Neuronal stem cell (in vitro differentiated cells): ENCODE results near the gene CRTAP.

Experiments used
- DNase-seq: peaks from one replicate; pipeline ENCODE4 v3.0.0-alpha.2; 2013; ENCODE audit warnings: low spot score
- H2AFZ ChIP-seq: one replicate; pipeline ENCODE4 v1.6.1; 2013; ENCODE audit warnings: mild to moderate bottlenecking, low read length, inconsistent platforms
- H2AK5ac ChIP-seq: 2 replicates; pipeline ENCODE4 v1.6.1; 2013; ENCODE audit warnings: low read depth, mild to moderate bottlenecking, inconsistent platforms, low read length, moderate library complexity, mixed read lengths
- H2BK120ac ChIP-seq: 2 replicates; pipeline ENCODE4 v1.6.1; 2013; ENCODE audit warnings: low read depth, mild to moderate bottlenecking, inconsistent platforms, low read length, moderate library complexity, mixed read lengths
- H2BK12ac ChIP-seq: one replicate; pipeline ENCODE4 v1.6.1; 2013; ENCODE audit warnings: low read length, inconsistent platforms
- H2BK15ac ChIP-seq: 2 replicates; pipeline ENCODE4 v1.6.1; 2013; ENCODE audit warnings: mild to moderate bottlenecking, low read length, inconsistent platforms, mixed read lengths
- H2BK5ac ChIP-seq: one replicate; pipeline ENCODE4 v1.6.1; 2013; ENCODE audit warnings: inconsistent platforms, mild to moderate bottlenecking, low read length, moderate library complexity
- H3K14ac ChIP-seq: one replicate; pipeline ENCODE4 v1.6.1; 2013; ENCODE audit warnings: low read length, inconsistent platforms
- H3K18ac ChIP-seq: 2 replicates; pipeline ENCODE4 v1.6.1; 2013; ENCODE audit warnings: low read length, inconsistent platforms
- H3K23ac ChIP-seq: 2 replicates; pipeline ENCODE4 v1.6.1; 2013; ENCODE audit warnings: low read depth, mild to moderate bottlenecking, mixed read lengths, low read length, inconsistent platforms; ENCODE audit not compliant: poor library complexity
- H3K27ac ChIP-seq: replicated peaks from 3 replicates; pipeline ENCODE4 v1.5.1; 2013; ENCODE audit warnings: low read length, inconsistent platforms
- H3K27me3 ChIP-seq, 3 experiments: 2 replicates each; pipeline ENCODE4 v1.6.1; 2013; ENCODE audit warnings: low read length in 3 of 3, mild to moderate bottlenecking in 2 of 3, inconsistent platforms in 1 of 3, low read depth in 1 of 3, mixed read lengths in 1 of 3, moderate library complexity in 1 of 3; ENCODE audit not compliant: control insufficient read depth in 3 of 3, insufficient read depth in 3 of 3
- H3K36me3 ChIP-seq, 2 donors: replicated peaks in 1 of 2; 2 replicates each; pipeline ENCODE4 v1.6.1; 2013; ENCODE audit warnings: low read length in 2 of 2; ENCODE audit not compliant: control insufficient read depth in 2 of 2, insufficient read depth in 2 of 2
- H3K4ac ChIP-seq: 2 replicates; pipeline ENCODE4 v1.6.1; 2013; ENCODE audit warnings: inconsistent platforms, mild to moderate bottlenecking, low read length, moderate library complexity
- H3K4me1 ChIP-seq, 2 donors: 1 replicate in 1 of 2; 2 replicates in 1 of 2; pipeline ENCODE4 v1.6.1; 2013; ENCODE audit warnings: low read length in 2 of 2, low read depth in 1 of 2; ENCODE audit not compliant: control insufficient read depth in 2 of 2, insufficient read depth in 1 of 2
- H3K4me2 ChIP-seq: one replicate; pipeline ENCODE4 v1.6.1; 2013; ENCODE audit warnings: mild to moderate bottlenecking, low read length, inconsistent platforms; ENCODE audit not compliant: insufficient read depth, poor library complexity, severe bottlenecking
- H3K4me3 ChIP-seq, 2 donors: 2 replicates each; pipeline ENCODE4 v1.5.1; 2013; ENCODE audit warnings: low read length in 2 of 2, mild to moderate bottlenecking in 2 of 2, inconsistent platforms in 1 of 2, moderate library complexity in 1 of 2
- H3K79me1 ChIP-seq: one replicate; pipeline ENCODE4 v1.6.1; 2013; ENCODE audit warnings: low read depth, mild to moderate bottlenecking, inconsistent platforms, low read length, moderate library complexity
- H3K9ac ChIP-seq: one replicate; pipeline ENCODE4 v1.6.1; 2013; ENCODE audit warnings: mild to moderate bottlenecking, low read depth, low read length, inconsistent platforms; ENCODE audit not compliant: poor library complexity
- H3K9me3 ChIP-seq, 2 donors: replicated peaks in 1 of 2; 2 replicates each; pipeline versions ENCODE3 to v1.6.1; 2013; ENCODE audit warnings: low read length in 2 of 2, mild to moderate bottlenecking in 2 of 2, inconsistent platforms in 1 of 2, low read depth in 1 of 2, mixed read lengths in 1 of 2, moderate library complexity in 1 of 2; ENCODE audit not compliant: control insufficient read depth in 2 of 2, insufficient read depth in 1 of 2
- H4K8ac ChIP-seq: one replicate; pipeline ENCODE4 v1.6.1; 2013; ENCODE audit warnings: low read depth, mild to moderate bottlenecking, inconsistent platforms, low read length, moderate library complexity
- H4K91ac ChIP-seq: one replicate; pipeline ENCODE4 v1.6.1; 2013; ENCODE audit warnings: low read length, low read depth, mild to moderate bottlenecking, inconsistent platforms; ENCODE audit not compliant: poor library complexity
- WGBS, 2 donors: extraction: QIAGEN DNeasy Blood & Tissue Kit; methylation state at CpG; one replicate each; pipeline ENCODE4 v1.1.7; 2013; ENCODE audit warnings: missing lambda C conversion rate in 2 of 2, mixed read lengths in 1 of 2; ENCODE audit not compliant: insufficient read length in 2 of 2, insufficient replicate concordance in 1 of 2; ENCODE audit errors: extremely low coverage in 2 of 2; 5-methylcytosine and 5-hydroxymethylcytosine counted together

CRTAP gene

GRCh38 chr3:33083958-33084357 is 29.9 kb upstream of the CRTAP start:
- Histone ChIP-seq H3K14ac (no peak overlapping the region), H2BK15ac (no peak overlapping the region), H2BK12ac (no peak overlapping the region), H3K4me1 (peaks cover 0 to 4% of the 10 kb centered on the region in 2 donors), H4K91ac (no peak overlapping the region), H3K4me2 (no peak overlapping the region), H3K4me3 (no peak overlapping the region), H2BK5ac (no peak overlapping the region), H3K27ac (no peak overlapping the region), H3K27me3 (no peaks in the 10 kb centered on the region), H2AFZ (no peak overlapping the region), H3K79me1 (peaks cover 2% of the 10 kb centered on the region), H2AK5ac (no peak overlapping the region), H3K36me3 (peaks cover 0 to 1% of the 10 kb centered on the region in 2 donors), H3K23ac (no peak overlapping the region), H3K4ac (no peak overlapping the region), H4K8ac (no peak overlapping the region), H3K9me3 (peaks cover 0 to 4% of the 10 kb centered on the region in 2 donors), H2BK120ac (no peak overlapping the region), H3K9ac (no peak overlapping the region), H3K18ac (no peak overlapping the region)
- no peak for DNase-seq
- WGBS, 2 donors = no CpG with 5 or more reads among the region's 2 CpGs

GRCh38 chr3:33088691-33089090 is 25.1 kb upstream of the CRTAP start:
- peaks cover 3 to 32% of the 10 kb centered on the region in 2 donors for H3K36me3 ChIP-seq
- no peak overlapping the region for H3K4me2 ChIP-seq
- H2BK12ac ChIP-seq = no peak overlapping the region
- peaks cover 0 to 4% of the 10 kb centered on the region in 2 donors for H3K4me1 ChIP-seq
- no peak for DNase-seq
- H4K8ac ChIP-seq = no peak overlapping the region
- H3K14ac ChIP-seq = no peak overlapping the region
- no peak overlapping the region for H3K4ac ChIP-seq
- H2BK120ac ChIP-seq = no peak overlapping the region
- peaks cover 6% of the 10 kb centered on the region for H3K79me1 ChIP-seq
- H3K4me3 ChIP-seq = no peak overlapping the region
- no peak overlapping the region for H4K91ac ChIP-seq
- H2AK5ac ChIP-seq = no peak overlapping the region
- no peak overlapping the region for H2AFZ ChIP-seq
- H3K9ac ChIP-seq = no peak overlapping the region
- peaks cover 0 to 5% of the 10 kb centered on the region in 2 donors for H3K9me3 ChIP-seq
- H3K27ac ChIP-seq = no peak overlapping the region
- H3K27me3 ChIP-seq = no peaks in the 10 kb centered on the region
- H2BK5ac ChIP-seq = no peak overlapping the region
- H2BK15ac ChIP-seq = no peak overlapping the region
- no peak overlapping the region for H3K18ac ChIP-seq
- H3K23ac ChIP-seq = no peak overlapping the region

- Histone ChIP-seq H3K23ac (no peak overlapping the region), H3K9ac (no peak overlapping the region), H3K27me3 (no peaks in the 10 kb centered on the region), H3K4me3 (no peak overlapping the region), H3K9me3 (peaks cover 0 to 5% of the 10 kb centered on the region in 2 donors), H3K4me2 (no peak overlapping the region), H2BK15ac (no peak overlapping the region), H3K79me1 (peaks cover 6% of the 10 kb centered on the region), H2AK5ac (no peak overlapping the region), H3K18ac (no peak overlapping the region), H2BK5ac (no peak overlapping the region), H3K27ac (no peak overlapping the region), H4K91ac (no peak overlapping the region), H2BK120ac (no peak overlapping the region), H3K4ac (no peak overlapping the region), H3K4me1 (no peaks in the 10 kb centered on the region), H2BK12ac (no peak overlapping the region), H2AFZ (no peak overlapping the region), H3K14ac (no peak overlapping the region), H3K36me3 (peaks cover 3 to 40% of the 10 kb centered on the region in 2 donors), H4K8ac (no peak overlapping the region)
- no CpG with 5 or more reads among the region's 3 CpGs for WGBS, 2 donors
- DNase-seq = no peak
Observed at GRCh38 chr3:33089515-33089914, 24.3 kb upstream of the CRTAP start.

- Histone ChIP-seq H3K27me3 (no peaks in the 10 kb centered on the region), H4K91ac (no peak overlapping the region), H2AK5ac (no peak overlapping the region), H4K8ac (no peak overlapping the region), H3K27ac (no peak overlapping the region), H3K14ac (no peak overlapping the region), H3K23ac (no peak overlapping the region), H3K4me3 (no peak overlapping the region), H3K18ac (no peak overlapping the region), H3K79me1 (peaks cover 9% of the 10 kb centered on the region), H2BK12ac (no peak overlapping the region), H3K9me3 (peaks cover 0 to 5% of the 10 kb centered on the region in 2 donors), H3K4me2 (no peak overlapping the region), H2BK120ac (no peak overlapping the region), H2AFZ (no peak overlapping the region), H2BK5ac (no peak overlapping the region), H3K4ac (no peak overlapping the region), H2BK15ac (no peak overlapping the region), H3K4me1 (peaks cover 3 to 4% of the 10 kb centered on the region in 2 donors), H3K36me3 (peaks cover 3 to 40% of the 10 kb centered on the region in 2 donors), H3K9ac (no peak overlapping the region)
- no peak for DNase-seq
- WGBS, 2 donors = no CpG with 5 or more reads among the region's 6 CpGs
Observed at GRCh38 chr3:33091746-33092145, 22.1 kb upstream of the CRTAP start.
